Uterus (tissue), 2 donors: ENCODE measurements around the gene FAM181A.

Source experiments
- POLR2A ChIP-seq, 2 donors: fragments of 450-650 bp; IDR thresholded peaks; one replicate each; pipeline ENCODE4 v1.6.1; 2016; ENCODE audit warnings: antibody characterized with exemption in 2 of 2, mild to moderate bottlenecking in 1 of 2, moderate library complexity in 1 of 2
- TF ChIP-seq, protein P1 (sequence below), 4 experiments: fragments of 200-600 bp in 2 of 4; fragments of 450-650 bp in 2 of 4; sonication (generic) in 2 of 4; IDR thresholded peaks; one replicate each; pipeline ENCODE4 v1.5.1; 2016 to 2019; ENCODE audit warnings: antibody characterized with exemption in 4 of 4, mild to moderate bottlenecking in 2 of 4, moderate library complexity in 1 of 4

DNA sequence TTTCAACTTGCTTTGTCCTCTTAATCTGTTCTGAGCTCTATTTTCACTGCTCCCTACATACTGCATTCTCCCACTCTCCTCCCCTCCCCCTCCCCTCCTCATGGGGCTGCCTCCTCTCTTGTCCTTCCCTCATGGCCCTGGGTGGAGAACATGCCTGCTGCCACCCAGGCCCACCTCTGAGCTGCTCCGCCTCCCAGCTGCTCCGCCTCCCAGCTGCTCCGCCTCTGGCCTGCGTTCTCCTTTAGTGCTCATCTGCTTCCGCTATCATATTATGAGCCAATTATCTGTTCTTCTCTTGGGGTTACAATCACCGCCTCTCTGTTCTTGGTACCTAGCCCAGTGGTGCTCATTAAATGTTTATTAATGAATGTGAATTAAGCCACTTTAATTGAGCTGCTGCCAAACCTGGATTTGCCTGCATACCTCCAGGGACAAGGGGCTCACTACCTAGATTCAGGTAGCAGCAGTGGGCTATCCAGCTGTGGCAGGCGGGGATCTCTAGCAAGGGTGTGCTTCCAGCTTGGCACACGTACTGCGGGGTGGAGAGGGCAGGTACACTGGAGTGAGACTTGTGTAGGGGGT, 32.0 kb upstream of the FAM181A start:
- TF ChIP-seq, protein P1, sequence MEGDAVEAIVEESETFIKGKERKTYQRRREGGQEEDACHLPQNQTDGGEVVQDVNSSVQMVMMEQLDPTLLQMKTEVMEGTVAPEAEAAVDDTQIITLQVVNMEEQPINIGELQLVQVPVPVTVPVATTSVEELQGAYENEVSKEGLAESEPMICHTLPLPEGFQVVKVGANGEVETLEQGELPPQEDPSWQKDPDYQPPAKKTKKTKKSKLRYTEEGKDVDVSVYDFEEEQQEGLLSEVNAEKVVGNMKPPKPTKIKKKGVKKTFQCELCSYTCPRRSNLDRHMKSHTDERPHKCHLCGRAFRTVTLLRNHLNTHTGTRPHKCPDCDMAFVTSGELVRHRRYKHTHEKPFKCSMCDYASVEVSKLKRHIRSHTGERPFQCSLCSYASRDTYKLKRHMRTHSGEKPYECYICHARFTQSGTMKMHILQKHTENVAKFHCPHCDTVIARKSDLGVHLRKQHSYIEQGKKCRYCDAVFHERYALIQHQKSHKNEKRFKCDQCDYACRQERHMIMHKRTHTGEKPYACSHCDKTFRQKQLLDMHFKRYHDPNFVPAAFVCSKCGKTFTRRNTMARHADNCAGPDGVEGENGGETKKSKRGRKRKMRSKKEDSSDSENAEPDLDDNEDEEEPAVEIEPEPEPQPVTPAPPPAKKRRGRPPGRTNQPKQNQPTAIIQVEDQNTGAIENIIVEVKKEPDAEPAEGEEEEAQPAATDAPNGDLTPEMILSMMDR (IDR thresholded peaks at IDR 0.05) = no peak
- no peak for TF ChIP-seq POLR2A (IDR thresholded peaks at IDR 0.05)
